ENCODE results near the gene PPP1R37.
A peak's percentile ranks its signal among the peaks of the same experiment; 100 is the strongest.

PPP1R37 gene

DNA sequence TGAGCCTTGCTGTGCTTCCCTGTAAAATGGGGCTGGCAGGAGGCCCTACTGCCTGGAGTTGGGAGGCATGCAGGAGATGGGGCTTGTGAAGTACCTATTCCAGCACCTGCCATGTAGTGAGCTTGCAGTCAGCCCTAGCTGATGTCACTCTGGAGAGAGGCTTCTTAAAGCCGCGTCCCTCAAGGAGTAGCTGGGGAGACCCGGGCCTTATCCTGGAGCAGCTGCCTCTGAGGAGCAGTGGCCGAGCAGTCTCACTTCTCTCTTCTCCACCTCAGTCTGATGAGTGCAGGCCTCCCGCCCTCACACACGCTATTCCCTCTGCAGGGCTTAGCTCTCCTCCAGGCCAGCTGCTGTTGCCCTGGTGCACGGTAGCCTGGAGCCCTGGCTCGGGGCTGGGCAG lies 36.1 kb upstream of the PPP1R37 start:
- ATAC-seq, result no peak
- TF ChIP-seq PPARA (CRISPR knock-in tag; IDR thresholded peaks at IDR 0.05; ENCODE audit: borderline replicate concordance), result no peak
- TF ChIP-seq OSR1 (CRISPR knock-in tag; IDR thresholded peaks at IDR 0.05), result no peak
- TF ChIP-seq ZC3H10 (CRISPR knock-in tag; IDR thresholded peaks at IDR 0.05), result no peak
- TF ChIP-seq, protein P1, sequence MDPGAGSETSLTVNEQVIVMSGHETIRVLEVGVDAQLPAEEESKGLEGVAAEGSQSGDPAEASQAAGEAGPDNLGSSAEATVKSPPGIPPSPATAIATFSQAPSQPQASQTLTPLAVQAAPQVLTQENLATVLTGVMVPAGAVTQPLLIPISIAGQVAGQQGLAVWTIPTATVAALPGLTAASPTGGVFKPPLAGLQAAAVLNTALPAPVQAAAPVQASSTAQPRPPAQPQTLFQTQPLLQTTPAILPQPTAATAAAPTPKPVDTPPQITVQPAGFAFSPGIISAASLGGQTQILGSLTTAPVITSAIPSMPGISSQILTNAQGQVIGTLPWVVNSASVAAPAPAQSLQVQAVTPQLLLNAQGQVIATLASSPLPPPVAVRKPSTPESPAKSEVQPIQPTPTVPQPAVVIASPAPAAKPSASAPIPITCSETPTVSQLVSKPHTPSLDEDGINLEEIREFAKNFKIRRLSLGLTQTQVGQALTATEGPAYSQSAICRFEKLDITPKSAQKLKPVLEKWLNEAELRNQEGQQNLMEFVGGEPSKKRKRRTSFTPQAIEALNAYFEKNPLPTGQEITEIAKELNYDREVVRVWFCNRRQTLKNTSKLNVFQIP (CRISPR knock-in tag; IDR thresholded peaks at IDR 0.05; ENCODE audit: borderline replicate concordance, low read depth), result no peak
- TF ChIP-seq ZNF70 (CRISPR knock-in tag; IDR thresholded peaks at IDR 0.05), result no peak
- no peak for TF ChIP-seq ZFP3 (CRISPR knock-in tag; IDR thresholded peaks at IDR 0.05)

DNA sequence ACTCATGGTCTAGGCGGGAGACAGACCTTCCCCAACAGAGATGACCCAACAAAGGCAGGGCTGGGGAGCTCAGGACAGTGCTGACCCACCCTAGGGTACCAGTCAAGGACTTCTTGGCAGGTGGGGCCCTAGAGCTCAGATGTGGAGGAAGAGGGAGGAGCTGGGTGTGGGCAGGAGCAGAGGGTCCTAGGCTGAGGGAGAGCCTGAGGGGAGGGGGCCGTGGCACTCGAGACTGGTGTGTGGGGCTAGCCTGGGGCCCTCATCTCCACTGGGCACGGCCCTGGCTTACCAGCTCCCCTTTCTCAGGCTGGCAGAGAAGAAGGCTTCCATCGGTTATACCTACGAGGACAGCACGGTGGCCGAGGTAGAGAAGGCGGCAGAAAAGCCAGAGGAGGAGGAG lies 35.5 kb upstream of the PPP1R37 start:
- TF ChIP-seq ZNF565 (CRISPR knock-in tag; conservative IDR thresholded peaks at IDR 0.05; ENCODE audit: low read depth) (no peak), ISL1 (CRISPR knock-in tag; IDR thresholded peaks at IDR 0.05) (no peak), ZC3H10 (CRISPR knock-in tag; IDR thresholded peaks at IDR 0.05) (no peak), GLIS3 (CRISPR knock-in tag; IDR thresholded peaks at IDR 0.05) (no peak), CSDC2 (CRISPR knock-in tag; IDR thresholded peaks at IDR 0.05) (no peak), ESRRG (CRISPR knock-in tag; IDR thresholded peaks at IDR 0.05) (no peak), PPARA (CRISPR knock-in tag; IDR thresholded peaks at IDR 0.05; ENCODE audit: borderline replicate concordance) (no peak), ZNF8 (CRISPR knock-in tag; IDR thresholded peaks at IDR 0.05) (no peak)
- TF ChIP-seq, protein P2, sequence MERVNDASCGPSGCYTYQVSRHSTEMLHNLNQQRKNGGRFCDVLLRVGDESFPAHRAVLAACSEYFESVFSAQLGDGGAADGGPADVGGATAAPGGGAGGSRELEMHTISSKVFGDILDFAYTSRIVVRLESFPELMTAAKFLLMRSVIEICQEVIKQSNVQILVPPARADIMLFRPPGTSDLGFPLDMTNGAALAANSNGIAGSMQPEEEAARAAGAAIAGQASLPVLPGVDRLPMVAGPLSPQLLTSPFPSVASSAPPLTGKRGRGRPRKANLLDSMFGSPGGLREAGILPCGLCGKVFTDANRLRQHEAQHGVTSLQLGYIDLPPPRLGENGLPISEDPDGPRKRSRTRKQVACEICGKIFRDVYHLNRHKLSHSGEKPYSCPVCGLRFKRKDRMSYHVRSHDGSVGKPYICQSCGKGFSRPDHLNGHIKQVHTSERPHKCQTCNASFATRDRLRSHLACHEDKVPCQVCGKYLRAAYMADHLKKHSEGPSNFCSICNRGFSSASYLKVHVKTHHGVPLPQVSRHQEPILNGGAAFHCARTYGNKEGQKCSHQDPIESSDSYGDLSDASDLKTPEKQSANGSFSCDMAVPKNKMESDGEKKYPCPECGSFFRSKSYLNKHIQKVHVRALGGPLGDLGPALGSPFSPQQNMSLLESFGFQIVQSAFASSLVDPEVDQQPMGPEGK (CRISPR knock-in tag; IDR thresholded peaks at IDR 0.05; ENCODE audit: borderline replicate concordance), result no peak
- TF ChIP-seq, protein P1 (CRISPR knock-in tag; IDR thresholded peaks at IDR 0.05; ENCODE audit: borderline replicate concordance, low read depth), result no peak
- TF ChIP-seq, protein P3, sequence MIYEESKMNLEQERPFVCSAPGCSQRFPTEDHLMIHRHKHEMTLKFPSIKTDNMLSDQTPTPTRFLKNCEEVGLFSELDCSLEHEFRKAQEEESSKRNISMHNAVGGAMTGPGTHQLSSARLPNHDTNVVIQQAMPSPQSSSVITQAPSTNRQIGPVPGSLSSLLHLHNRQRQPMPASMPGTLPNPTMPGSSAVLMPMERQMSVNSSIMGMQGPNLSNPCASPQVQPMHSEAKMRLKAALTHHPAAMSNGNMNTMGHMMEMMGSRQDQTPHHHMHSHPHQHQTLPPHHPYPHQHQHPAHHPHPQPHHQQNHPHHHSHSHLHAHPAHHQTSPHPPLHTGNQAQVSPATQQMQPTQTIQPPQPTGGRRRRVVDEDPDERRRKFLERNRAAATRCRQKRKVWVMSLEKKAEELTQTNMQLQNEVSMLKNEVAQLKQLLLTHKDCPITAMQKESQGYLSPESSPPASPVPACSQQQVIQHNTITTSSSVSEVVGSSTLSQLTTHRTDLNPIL (CRISPR knock-in tag; IDR thresholded peaks at IDR 0.05; ENCODE audit: low read depth), result no peak
- ATAC-seq, result no peak

DNA sequence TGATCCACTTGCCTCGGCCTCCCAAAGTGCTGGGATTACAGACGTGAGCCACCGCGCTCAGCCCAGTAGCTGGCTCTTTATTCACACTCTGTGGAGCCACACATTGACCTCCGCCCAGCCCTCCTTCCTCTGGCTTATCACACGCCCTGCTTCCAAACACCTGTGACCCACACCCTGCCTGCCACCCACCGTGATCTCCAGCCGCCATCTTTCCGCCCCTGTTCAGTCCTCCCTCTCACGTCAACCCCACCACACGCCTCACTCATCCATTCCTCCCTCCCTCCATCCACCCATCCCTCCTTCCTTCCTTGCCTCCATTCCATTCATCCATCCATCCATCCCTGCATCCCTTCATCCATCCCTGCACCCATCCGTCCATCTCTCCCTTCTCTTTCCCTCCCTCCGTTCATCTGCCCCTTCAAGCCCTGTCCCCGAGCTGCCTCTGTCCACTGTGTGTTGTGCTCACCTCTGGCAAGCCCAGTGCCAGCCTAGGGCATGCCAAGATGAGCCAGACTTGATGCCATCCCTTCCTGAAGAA lies 34.3 kb upstream of the PPP1R37 start:
- TF ChIP-seq RARB (CRISPR knock-in tag; IDR thresholded peaks at IDR 0.05), result no peak
- TF ChIP-seq, protein P4, sequence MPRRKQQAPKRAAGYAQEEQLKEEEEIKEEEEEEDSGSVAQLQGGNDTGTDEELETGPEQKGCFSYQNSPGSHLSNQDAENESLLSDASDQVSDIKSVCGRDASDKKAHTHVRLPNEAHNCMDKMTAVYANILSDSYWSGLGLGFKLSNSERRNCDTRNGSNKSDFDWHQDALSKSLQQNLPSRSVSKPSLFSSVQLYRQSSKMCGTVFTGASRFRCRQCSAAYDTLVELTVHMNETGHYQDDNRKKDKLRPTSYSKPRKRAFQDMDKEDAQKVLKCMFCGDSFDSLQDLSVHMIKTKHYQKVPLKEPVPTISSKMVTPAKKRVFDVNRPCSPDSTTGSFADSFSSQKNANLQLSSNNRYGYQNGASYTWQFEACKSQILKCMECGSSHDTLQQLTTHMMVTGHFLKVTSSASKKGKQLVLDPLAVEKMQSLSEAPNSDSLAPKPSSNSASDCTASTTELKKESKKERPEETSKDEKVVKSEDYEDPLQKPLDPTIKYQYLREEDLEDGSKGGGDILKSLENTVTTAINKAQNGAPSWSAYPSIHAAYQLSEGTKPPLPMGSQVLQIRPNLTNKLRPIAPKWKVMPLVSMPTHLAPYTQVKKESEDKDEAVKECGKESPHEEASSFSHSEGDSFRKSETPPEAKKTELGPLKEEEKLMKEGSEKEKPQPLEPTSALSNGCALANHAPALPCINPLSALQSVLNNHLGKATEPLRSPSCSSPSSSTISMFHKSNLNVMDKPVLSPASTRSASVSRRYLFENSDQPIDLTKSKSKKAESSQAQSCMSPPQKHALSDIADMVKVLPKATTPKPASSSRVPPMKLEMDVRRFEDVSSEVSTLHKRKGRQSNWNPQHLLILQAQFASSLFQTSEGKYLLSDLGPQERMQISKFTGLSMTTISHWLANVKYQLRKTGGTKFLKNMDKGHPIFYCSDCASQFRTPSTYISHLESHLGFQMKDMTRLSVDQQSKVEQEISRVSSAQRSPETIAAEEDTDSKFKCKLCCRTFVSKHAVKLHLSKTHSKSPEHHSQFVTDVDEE (CRISPR knock-in tag; IDR thresholded peaks at IDR 0.05), result no peak
- no peak for TF ChIP-seq TCF4 (CRISPR knock-in tag; IDR thresholded peaks at IDR 0.05; ENCODE audit: borderline replicate concordance)
- TF ChIP-seq ESRRG (CRISPR knock-in tag; IDR thresholded peaks at IDR 0.05), result no peak
- TF ChIP-seq ZNF565 (CRISPR knock-in tag; conservative IDR thresholded peaks at IDR 0.05; ENCODE audit: low read depth), result no peak
- no peak for TF ChIP-seq SNAI2 (CRISPR knock-in tag; IDR thresholded peaks at IDR 0.05)
- TF ChIP-seq ZFP3 (CRISPR knock-in tag; IDR thresholded peaks at IDR 0.05), result no peak
- no peak for TF ChIP-seq CSDC2 (CRISPR knock-in tag; IDR thresholded peaks at IDR 0.05)
- no peak for TF ChIP-seq BACH2 (CRISPR knock-in tag; IDR thresholded peaks at IDR 0.05; ENCODE audit: borderline replicate concordance)
- TF ChIP-seq, protein P1 (CRISPR knock-in tag; IDR thresholded peaks at IDR 0.05; ENCODE audit: borderline replicate concordance, low read depth), result no peak
- TF ChIP-seq ZFP30 (CRISPR knock-in tag; IDR thresholded peaks at IDR 0.05), result no peak
- TF ChIP-seq, protein P5, sequence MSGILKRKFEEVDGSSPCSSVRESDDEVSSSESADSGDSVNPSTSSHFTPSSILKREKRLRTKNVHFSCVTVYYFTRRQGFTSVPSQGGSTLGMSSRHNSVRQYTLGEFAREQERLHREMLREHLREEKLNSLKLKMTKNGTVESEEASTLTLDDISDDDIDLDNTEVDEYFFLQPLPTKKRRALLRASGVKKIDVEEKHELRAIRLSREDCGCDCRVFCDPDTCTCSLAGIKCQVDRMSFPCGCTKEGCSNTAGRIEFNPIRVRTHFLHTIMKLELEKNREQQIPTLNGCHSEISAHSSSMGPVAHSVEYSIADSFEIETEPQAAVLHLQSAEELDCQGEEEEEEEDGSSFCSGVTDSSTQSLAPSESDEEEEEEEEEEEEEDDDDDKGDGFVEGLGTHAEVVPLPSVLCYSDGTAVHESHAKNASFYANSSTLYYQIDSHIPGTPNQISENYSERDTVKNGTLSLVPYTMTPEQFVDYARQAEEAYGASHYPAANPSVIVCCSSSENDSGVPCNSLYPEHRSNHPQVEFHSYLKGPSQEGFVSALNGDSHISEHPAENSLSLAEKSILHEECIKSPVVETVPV (CRISPR knock-in tag; IDR thresholded peaks at IDR 0.05), result no peak
- TF ChIP-seq, protein P3 (CRISPR knock-in tag; IDR thresholded peaks at IDR 0.05; ENCODE audit: low read depth), result no peak
- no peak for TF ChIP-seq ZNF8 (CRISPR knock-in tag; IDR thresholded peaks at IDR 0.05)
- no peak for TF ChIP-seq ZC3H10 (CRISPR knock-in tag; IDR thresholded peaks at IDR 0.05)
- peak; percentile 7; the same call in 1 of the 3 replicates for ATAC-seq
